CD14-positive monocyte (primary cell): ENCODE measurements around the gene GPC6. TPM values are rescaled to one million over a fixed set of nuclear protein-coding genes. Genes with fewer than 3 reads are reported as not detected.

Source experiments
- DNase-seq, 3 donors: peaks; one replicate each; pipeline ENCODE4 v3.0.0-alpha.2; 2011 to 2022
- H2AFZ ChIP-seq: 2 replicates; pipeline ENCODE4 v1.6.0; 2012; ENCODE audit warnings: mild to moderate bottlenecking, low read depth, low read length, inconsistent platforms; ENCODE audit not compliant: insufficient read depth, poor library complexity, severe bottlenecking
- H3K27ac ChIP-seq, 2 donors: 1 replicate in 1 of 2; 2 replicates in 1 of 2; pipeline ENCODE4 v1.5.1; 2012 to 2013; ENCODE audit warnings: low read length in 2 of 2, control low read depth in 1 of 2, inconsistent platforms in 1 of 2, low read depth in 1 of 2, mild to moderate bottlenecking in 1 of 2
- H3K27me3 ChIP-seq, 2 donors: one replicate each; pipeline versions ENCODE4 v1.6.0 to v1.6.1; 2011 to 2013; ENCODE audit warnings: low read length in 2 of 2; ENCODE audit not compliant: control insufficient read depth in 2 of 2, insufficient read depth in 2 of 2
- H3K36me3 ChIP-seq, 2 donors: replicated peaks in 1 of 2; 1 replicate in 1 of 2; 2 replicates in 1 of 2; pipeline versions ENCODE4 v1.5.1 to v1.6.1; 2012 to 2013; ENCODE audit warnings: low read length in 2 of 2, control low read depth in 1 of 2, inconsistent platforms in 1 of 2, mild to moderate bottlenecking in 1 of 2; ENCODE audit not compliant: insufficient read depth in 2 of 2, control insufficient read depth in 1 of 2
- H3K4me1 ChIP-seq, 2 donors: 1 replicate in 1 of 2; 2 replicates in 1 of 2; pipeline versions ENCODE4 v1.5.1 to v1.6.1; 2012 to 2013; ENCODE audit warnings: low read length in 2 of 2, control low read depth in 1 of 2, inconsistent platforms in 1 of 2, mild to moderate bottlenecking in 1 of 2, moderate library complexity in 1 of 2; ENCODE audit not compliant: insufficient read depth in 2 of 2, control insufficient read depth in 1 of 2
- H3K4me2 ChIP-seq: replicated peaks from 2 replicates; pipeline ENCODE3; 2012; ENCODE audit warnings: low read length, moderate library complexity, mild to moderate bottlenecking; ENCODE audit not compliant: poor library complexity, severe bottlenecking; ENCODE audit errors: extremely low read depth
- H3K4me3 ChIP-seq, 3 experiments: fragments of 200-600 bp in 1 of 3; sonication (generic) in 1 of 3; replicated peaks in 1 of 3; 1 replicate in 2 of 3; 2 replicates in 1 of 3; pipeline ENCODE4 v1.5.1; 2011 to 2013; ENCODE audit warnings: low read length in 3 of 3, mild to moderate bottlenecking in 3 of 3, control low read depth in 2 of 3, low read depth in 2 of 3, inconsistent platforms in 1 of 3, moderate library complexity in 1 of 3
- H3K79me2 ChIP-seq: 2 replicates; pipeline ENCODE4 v1.6.0; 2012; ENCODE audit warnings: mild to moderate bottlenecking, control low read depth, inconsistent platforms, low read length, moderate library complexity; ENCODE audit not compliant: insufficient read depth
- H3K9ac ChIP-seq: 2 replicates; pipeline ENCODE4 v1.6.0; 2017; ENCODE audit warnings: low read length, mild to moderate bottlenecking; ENCODE audit not compliant: insufficient read depth, poor library complexity, severe bottlenecking
- H3K9me3 ChIP-seq, 2 donors: replicated peaks in 1 of 2; 1 replicate in 1 of 2; 2 replicates in 1 of 2; pipeline versions ENCODE4 v1.5.1 to v1.6.1; 2012 to 2013; ENCODE audit warnings: low read length in 2 of 2, control low read depth in 1 of 2; ENCODE audit not compliant: control insufficient read depth in 1 of 2, insufficient read depth in 1 of 2
- H4K20me1 ChIP-seq: 2 replicates; pipeline ENCODE4 v1.6.0; 2012; ENCODE audit warnings: mild to moderate bottlenecking, low read length, control low read depth, moderate library complexity; ENCODE audit not compliant: insufficient read depth
- H3K27ac Mint-ChIP-seq, 7 donors: one replicate each; pipeline ENCODE4 v1.8.0; 2020; ENCODE audit warnings: mild to moderate bottlenecking in 7 of 7, mixed read lengths in 7 of 7, moderate library complexity in 6 of 7, inconsistent platforms in 2 of 7
- H3K27me3 Mint-ChIP-seq, 3 donors: one replicate each; pipeline ENCODE4 v1.8.0; 2021 to 2022; ENCODE audit warnings: low read depth in 3 of 3, mild to moderate bottlenecking in 3 of 3, mixed read lengths in 3 of 3, moderate library complexity in 3 of 3, inconsistent platforms in 1 of 3
- H3K36me3 Mint-ChIP-seq, 2 donors: one replicate each; pipeline ENCODE4 v1.8.0; 2020; ENCODE audit warnings: mixed read lengths in 2 of 2, inconsistent platforms in 1 of 2, mild to moderate bottlenecking in 1 of 2
- H3K4me1 Mint-ChIP-seq: one replicate; pipeline ENCODE4 v1.8.0; 2020; ENCODE audit warnings: mild to moderate bottlenecking, mixed read lengths
- H3K4me3 Mint-ChIP-seq, 2 donors: one replicate each; pipeline ENCODE4 v1.8.0; 2020; ENCODE audit warnings: mild to moderate bottlenecking in 2 of 2, mixed read lengths in 2 of 2, moderate library complexity in 1 of 2
- H3K9me3 Mint-ChIP-seq, 7 donors: one replicate each; pipeline ENCODE4 v1.8.0; 2020 to 2022; ENCODE audit warnings: mixed read lengths in 7 of 7, mild to moderate bottlenecking in 6 of 7, moderate library complexity in 6 of 7, inconsistent platforms in 2 of 7
- WGBS: methylation state at CpG from one replicate; pipeline ENCODE4 v1.1.5; 2013; ENCODE audit warnings: missing lambda C conversion rate; ENCODE audit not compliant: insufficient coverage; 5-methylcytosine and 5-hydroxymethylcytosine counted together
- intact Hi-C, 2 donors: fragments of 100-400 bp; cut with micrococcal nuclease; formaldehyde crosslinking; loops; one replicate each; pipeline versions ENCODE4 v1.15.0 to v1.15.1; 2023
- polyA plus RNA-seq, 3 donors: library from polyadenylated mRNA; depleted of rRNA in 1 of 3; unstranded in 2 of 3; stranded (reverse) in 1 of 3; fragments of 300-500 nt in 2 of 3; fragments of >200 nt in 1 of 3; fragmentation: Illumina TruSeq in 2 of 3; gene quantifications; 1 replicate in 2 of 3; 2 replicates in 1 of 3; pipeline ENCODE4 v1.2.3, GENCODE V29; 2012 to 2021
- small RNA-seq: library from RNA; depleted of rRNA; stranded (forward); fragments of <200 nt; gene quantifications from one replicate; pipeline ENCODE3, GENCODE V24; 2012; ENCODE audit warnings: low read depth; ENCODE audit not compliant: insufficient read length
- TF ChIP-seq, protein P1 (sequence below): fragments of 200-600 bp; IDR thresholded peaks from one replicate; pipeline ENCODE4 v1.8.0; 2022; ENCODE audit warnings: antibody characterized with exemption, mild to moderate bottlenecking

GPC6 gene
- polyA plus RNA-seq, 3 donors: not detected

- Mint-ChIP-seq H3K27ac (no peak overlapping the region), H3K27me3 (peaks cover 0 to 3% (median 2%) of the 10 kb centered on the region in 3 donors), H3K4me1 (no peaks in the 10 kb centered on the region), H3K4me3 (no peak overlapping the region), H3K9me3 (peaks cover 0 to 4% (median 0%) of the 10 kb centered on the region in 7 donors), H3K36me3 (no peaks in the 10 kb centered on the region)
- Histone ChIP-seq H3K9me3 (no peaks in the 10 kb centered on the region), H3K4me2 (no peak overlapping the region), H3K4me3 (no peak overlapping the region), H4K20me1 (no peaks in the 10 kb centered on the region), H3K27ac (no peak overlapping the region), H3K4me1 (no peaks in the 10 kb centered on the region), H3K27me3 (peaks cover 0 to 5% of the 10 kb centered on the region in 2 donors), H3K36me3 (no peaks in the 10 kb centered on the region), H3K9ac (no peak overlapping the region), H2AFZ (no peak overlapping the region), H3K79me2 (no peaks in the 10 kb centered on the region)
- no CpG with 5 or more reads among the region's 2 CpGs for WGBS
- TF ChIP-seq, protein P1, sequence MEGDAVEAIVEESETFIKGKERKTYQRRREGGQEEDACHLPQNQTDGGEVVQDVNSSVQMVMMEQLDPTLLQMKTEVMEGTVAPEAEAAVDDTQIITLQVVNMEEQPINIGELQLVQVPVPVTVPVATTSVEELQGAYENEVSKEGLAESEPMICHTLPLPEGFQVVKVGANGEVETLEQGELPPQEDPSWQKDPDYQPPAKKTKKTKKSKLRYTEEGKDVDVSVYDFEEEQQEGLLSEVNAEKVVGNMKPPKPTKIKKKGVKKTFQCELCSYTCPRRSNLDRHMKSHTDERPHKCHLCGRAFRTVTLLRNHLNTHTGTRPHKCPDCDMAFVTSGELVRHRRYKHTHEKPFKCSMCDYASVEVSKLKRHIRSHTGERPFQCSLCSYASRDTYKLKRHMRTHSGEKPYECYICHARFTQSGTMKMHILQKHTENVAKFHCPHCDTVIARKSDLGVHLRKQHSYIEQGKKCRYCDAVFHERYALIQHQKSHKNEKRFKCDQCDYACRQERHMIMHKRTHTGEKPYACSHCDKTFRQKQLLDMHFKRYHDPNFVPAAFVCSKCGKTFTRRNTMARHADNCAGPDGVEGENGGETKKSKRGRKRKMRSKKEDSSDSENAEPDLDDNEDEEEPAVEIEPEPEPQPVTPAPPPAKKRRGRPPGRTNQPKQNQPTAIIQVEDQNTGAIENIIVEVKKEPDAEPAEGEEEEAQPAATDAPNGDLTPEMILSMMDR: no peak
- no peak for DNase-seq
- intact Hi-C loops: no loop called here
Observed at GRCh38 chr13:94455414-94455813, 1228.8 kb downstream of the GPC6 start.

Small RNAs within 50 kb of the gene (small RNA-seq; reads per million reads assigned to genes)
- not detected for gene RNA5SP35
